DMS79 (cell line): ENCODE measurements around the gene PCCB.
A peak's percentile ranks its signal among the peaks of the same experiment; 100 is the strongest.
"Not testable (repeated sequence)": the region's sequence is repeated elsewhere in the genome, so short reads cannot be mapped to it uniquely, and the experiment has no call there.

Experiments used
- DNase-seq: peaks from one replicate; lab custom pipeline; 2025; lab: John Stamatoyannopoulos, UW

The PCCB gene

DNA sequence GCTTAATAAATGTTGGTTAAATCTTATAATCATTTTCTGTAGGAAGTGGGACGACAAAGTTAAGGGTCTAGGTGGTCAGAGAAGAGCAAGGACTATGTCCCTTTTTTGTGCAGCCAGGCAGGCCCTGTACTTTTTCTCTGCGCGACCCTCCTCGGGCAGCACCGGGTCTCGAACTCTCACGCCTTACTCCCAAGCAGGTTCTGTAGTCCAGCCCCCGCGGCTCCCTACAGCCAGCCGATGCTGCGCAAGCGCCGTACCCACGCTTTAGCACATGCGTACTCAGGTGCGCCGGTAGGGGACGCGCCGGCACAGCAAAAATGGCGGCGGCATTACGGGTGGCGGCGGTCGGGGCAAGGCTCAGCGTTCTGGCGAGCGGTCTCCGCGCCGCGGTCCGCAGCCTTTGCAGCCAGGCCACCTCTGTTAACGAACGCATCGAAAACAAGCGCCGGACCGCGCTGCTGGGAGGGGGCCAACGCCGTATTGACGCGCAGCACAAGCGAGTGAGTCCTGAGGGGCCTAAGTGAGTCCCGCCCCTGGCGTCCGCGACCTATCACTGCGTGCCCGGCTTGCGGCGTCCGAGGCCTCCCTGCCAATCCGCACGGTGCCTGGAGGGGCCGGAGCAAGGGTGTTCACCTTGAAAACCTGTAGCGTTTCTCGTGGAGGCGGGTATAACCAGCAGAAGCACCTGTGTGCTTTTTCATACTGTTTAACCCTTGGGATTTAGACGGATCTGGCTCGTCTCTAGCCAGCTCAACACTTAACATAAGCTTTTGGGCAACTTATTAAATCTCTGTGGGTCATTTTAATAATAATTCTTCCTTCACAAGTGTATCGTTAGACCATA lies at the start of gene PCCB:
Gene PCCB, plus strand, starts transcription at position 282 of the 844 bp plus-strand sequence. Its CDS starts 36 bp downstream, at position 318.
- peak; percentile 96 for DNase-seq

DNA sequence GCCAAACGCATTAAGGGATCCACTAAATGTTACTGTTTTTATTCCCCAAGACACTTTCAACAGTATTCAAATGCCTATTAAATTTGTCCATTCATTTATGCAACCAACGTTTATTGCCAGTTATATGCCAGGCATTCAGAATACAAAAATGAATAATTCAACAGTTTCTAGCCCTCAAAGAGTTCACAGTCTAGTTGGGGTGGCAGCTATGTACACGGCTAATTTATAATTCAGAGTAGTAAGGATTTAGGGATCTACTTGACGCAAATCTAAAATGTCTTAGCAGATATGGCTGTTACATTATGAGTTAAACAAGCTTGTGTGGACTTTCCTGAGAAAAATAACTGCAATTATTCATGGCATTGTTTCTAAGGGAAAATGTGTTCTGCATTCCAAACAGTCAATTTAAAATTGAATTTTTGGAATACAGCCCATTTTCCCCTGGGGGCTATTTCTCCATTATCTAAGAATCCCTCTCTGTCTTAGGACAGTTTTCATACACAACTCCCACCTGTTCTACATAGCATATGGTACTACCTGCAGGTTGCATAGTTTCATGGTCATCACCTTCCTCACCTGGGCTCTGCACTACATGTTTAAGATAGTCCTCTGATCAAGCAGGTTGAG lies 42.5 kb upstream of the PCCB start:
- no peak for DNase-seq

GRCh38 chr3:136209921-136210320 lies 40.2 kb upstream of the PCCB start:
- DNase-seq = no peak

GRCh38 chr3:136211547-136211946 lies 38.6 kb upstream of the PCCB start:
- no peak for DNase-seq

GRCh38 chr3:136222746-136223145 lies 27.4 kb upstream of the PCCB start:
- not testable (repeated sequence) for DNase-seq

DNA sequence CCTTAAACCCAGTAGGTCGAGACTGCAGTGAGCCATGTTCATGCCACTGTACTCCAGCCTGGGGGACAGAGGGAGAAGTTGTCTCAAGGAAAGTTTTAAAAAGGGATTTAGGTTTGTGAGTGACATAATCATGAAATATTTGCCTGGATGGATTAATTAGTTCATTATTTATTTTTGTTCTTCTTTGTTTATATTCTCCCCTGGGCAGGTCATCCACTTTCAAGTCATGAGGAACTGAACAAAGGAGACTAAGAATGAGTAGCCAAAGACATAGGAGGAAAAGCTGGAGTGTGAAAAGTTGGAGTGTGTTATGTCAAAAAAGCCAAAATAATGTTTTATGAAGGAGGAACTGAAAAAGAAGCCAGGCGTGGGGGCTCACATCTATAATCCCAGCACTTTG lies 17.7 kb upstream of the PCCB start:
- no peak for DNase-seq

DNA sequence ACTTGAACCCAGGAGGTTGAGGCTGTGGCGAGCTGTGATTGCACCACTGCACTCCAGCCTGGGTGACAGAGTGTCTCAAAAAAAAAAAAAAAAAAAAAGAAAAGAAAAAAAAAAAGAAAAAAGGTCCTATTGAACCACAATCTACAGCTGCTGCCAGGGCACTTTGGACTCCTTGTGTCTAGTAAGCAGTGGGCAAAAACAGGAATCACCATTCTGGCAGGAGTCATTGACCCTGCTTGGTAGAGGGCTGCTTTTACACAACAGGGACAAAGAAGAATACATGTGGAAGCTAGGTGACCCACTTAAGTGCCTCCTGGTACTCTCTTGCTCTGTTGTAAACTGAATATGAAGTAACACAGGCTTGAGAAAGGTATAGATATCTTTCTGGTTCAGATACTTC lies 14.6 kb upstream of the PCCB start:
- no peak for DNase-seq

DNA sequence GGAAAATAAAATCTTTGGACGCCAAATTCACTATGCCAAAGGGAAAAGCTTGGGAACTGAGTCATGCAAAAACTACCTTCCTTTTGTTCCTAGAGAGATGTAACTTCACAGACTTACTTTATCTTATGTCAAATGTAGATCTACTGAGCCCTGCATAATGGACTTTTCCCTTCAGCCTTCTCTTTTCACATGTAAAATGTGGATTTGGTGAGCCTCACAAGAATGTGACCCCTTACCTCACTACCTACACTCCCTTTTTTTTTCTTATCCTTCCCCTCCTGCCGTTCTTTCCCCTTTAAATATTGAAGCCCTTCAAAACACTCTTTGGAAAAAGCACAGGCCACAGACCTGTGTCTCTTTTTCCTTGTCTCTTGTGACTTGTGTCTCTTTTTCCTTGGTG lies 14.0 kb upstream of the PCCB start:
- no peak for DNase-seq

DNA sequence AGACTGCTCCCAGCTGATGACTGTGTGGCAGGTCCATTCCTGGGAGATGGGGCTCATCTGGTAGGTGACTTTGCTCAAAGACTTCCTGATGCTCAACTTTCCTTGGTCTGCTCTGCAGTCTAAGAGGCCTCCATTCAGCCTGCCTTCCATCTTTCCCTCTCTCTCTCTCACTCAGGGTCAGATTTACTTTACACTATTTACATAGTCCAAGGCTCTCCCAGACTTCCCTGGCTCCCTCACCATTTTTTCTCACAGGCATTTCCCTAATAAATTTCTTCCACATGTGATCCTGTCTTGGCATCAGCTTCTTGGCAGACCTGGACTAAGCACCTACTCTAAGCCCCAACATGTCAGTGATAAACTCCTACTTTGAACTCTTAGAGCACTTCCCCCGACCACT lies 13.0 kb upstream of the PCCB start:
- DNase-seq = no peak

- no peak for DNase-seq
Observed at GRCh38 chr3:136237961-136238649, 12.0 kb upstream of the PCCB start.

- no peak for DNase-seq
Observed at GRCh38 chr3:136239094-136239493, 11.0 kb upstream of the PCCB start.

- DNase-seq = no peak
Observed at GRCh38 chr3:136245691-136246090, 4.4 kb upstream of the PCCB start.

DNA sequence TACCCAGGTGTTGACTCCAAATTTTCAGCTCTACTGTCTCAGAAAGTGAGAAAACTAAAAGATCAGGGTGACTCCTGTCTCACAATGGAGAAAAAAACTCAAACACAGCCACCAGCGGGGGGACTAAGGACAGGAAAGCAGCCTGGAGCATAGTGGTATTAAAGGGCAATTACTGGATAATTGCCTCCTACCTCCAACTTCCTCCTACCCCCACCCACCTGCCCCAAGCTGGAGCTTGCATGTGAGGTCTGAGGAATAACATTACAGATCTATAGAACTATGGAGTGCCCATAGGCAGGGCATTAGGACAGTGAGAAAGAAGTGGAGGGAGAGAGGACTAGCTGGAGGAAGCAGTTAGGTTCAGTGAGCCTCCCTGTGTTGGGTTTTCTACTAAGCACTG lies 2.7 kb upstream of the PCCB start:
- no peak for DNase-seq

DNA sequence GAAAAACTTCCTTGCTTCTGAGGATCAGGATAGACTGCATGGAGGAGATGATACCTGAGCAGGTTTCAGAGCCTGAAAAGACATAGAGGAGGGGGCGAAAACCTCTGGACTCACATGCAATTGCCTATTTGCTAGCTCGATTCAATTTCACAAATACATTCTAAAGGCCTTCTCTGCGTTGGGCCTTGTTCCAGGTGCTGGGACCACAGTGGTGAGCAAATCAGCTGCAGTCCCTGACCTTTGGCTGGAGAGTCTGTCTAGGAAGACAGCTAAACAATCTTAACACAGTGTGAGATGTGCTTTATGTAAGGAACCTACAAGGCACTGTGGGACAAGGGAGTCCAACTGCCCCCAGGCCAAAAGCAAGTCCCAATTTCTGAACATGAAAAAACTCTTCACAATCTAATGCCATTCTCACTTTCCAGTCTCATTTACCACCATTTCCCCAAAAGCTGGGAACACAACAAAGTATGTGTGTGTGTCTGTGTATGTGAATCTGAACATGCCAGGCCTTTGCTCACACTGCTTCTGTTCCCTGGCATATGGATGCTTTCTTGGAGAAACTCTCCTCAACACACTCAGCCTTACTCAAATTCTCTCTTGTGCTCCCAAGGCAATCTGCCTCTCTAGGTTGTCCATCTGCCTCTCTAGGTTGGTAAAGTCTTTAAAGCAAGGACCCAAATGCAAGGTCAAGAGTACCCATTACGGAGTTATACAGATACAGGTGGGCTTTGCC lies 2.1 kb upstream of the PCCB start:
- no peak for DNase-seq

- no peak for DNase-seq
Observed at GRCh38 chr3:136249091-136249490, 1.0 kb upstream of the PCCB start.

DNA sequence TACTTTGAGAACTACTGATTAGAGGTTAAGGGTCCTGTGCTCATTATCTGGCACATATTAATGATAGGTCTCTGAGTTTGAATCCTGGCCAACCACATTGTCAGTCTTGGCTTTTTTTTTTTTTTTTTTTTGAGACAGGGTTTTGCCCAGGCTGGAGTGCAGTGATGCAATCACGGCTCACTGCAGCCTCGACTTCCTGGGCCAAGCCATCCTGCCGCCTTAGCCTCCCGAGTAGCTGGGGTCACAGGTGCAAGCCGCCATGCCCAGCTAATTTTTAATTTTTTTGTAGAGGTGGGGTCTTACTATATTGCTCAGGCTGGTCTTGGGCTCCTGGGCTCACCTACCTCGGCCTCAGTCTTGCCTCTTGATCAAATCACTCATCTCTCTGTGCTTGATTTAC lies 547 bp upstream of the PCCB start:
- no peak for DNase-seq

DNA sequence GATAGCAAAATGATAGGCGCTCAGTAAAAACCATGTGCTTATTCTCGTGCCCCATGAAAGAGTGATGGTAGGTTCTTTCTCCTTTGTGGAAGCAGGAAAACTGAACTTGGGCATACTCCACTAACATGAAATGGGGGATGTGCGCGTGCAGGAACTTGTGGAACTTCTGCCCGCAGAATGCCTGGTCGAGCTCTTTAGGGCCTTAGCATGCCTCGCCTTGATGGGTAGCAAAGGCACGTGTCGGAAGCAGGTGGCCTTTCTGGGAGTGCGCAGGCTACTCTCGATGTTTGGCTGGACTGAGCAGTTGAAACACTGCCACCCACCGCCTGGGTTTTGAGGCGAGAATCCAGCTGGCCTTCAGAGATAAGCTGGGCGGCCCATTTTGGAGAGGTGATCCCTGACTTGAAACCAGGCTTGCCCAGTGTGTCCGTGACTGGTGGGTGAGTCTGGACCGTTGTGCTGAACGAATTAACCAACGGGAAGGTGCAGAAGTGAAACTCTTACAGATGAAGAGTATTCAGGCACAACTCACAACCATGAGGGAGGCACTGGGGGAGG lies 842 bp downstream of the PCCB start:
- DNase-seq = peak; percentile 55

GRCh38 chr3:136251511-136251910 lies 1.4 kb downstream of the PCCB start:
- no peak for DNase-seq

- no peak for DNase-seq
Observed at GRCh38 chr3:136255672-136256406, 5.7 kb downstream of the PCCB start.

GRCh38 chr3:136258199-136258598 lies 8.1 kb downstream of the PCCB start:
- DNase-seq = no peak

DNA sequence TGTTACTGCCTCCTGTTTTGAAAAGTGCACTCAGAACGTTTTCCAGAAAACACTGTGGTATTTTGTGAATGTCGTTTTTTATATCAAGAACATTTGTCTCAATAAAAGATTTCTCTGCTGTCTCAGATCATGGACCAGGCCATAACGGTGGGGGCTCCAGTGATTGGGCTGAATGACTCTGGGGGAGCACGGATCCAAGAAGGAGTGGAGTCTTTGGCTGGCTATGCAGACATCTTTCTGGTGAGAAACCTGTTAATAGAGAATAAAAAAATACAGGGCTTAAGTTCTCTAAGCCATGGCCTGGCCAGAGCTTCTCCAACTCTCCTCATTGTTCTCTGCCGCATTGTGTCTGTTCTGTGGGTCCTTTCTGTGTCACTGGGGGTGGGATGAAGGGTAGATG lies 11.7 kb downstream of the PCCB start:
- DNase-seq = no peak
